NCI-H2196 treated with DMSO at 0.1 percent for 48 hours (cell line): ENCODE measurements around the gene FLYWCH2.

Experiments
- DNase-seq: peaks from one replicate; lab custom pipeline; 2025; ENCODE audit not compliant: unreplicated experiment; lab: John Stamatoyannopoulos, UW

Gene FLYWCH2

GRCh38 chr16:2882650-2883457, at the start of gene FLYWCH2:
Gene FLYWCH2, plus strand, starts transcription at chr16:2883215. Its CDS starts 13,235 bp downstream, at chr16:2896450.
- peak; percentile 97 for DNase-seq

GRCh38 chr16:2833776-2834175, 49.2 kb upstream of the FLYWCH2 start:
- no peak for DNase-seq

GRCh38 chr16:2834968-2835367, 48.0 kb upstream of the FLYWCH2 start:
- no peak for DNase-seq

- no peak for DNase-seq
Measured at GRCh38 chr16:2835638-2836493, 47.1 kb upstream of the FLYWCH2 start.

GRCh38 chr16:2836646-2837508, 46.1 kb upstream of the FLYWCH2 start:
- DNase-seq: no peak

- no peak for DNase-seq
Measured at GRCh38 chr16:2838928-2839327, 44.1 kb upstream of the FLYWCH2 start.

GRCh38 chr16:2839650-2840450, 43.2 kb upstream of the FLYWCH2 start:
- no peak for DNase-seq

- no peak for DNase-seq
Measured at GRCh38 chr16:2840914-2841313, 42.1 kb upstream of the FLYWCH2 start.

- no peak for DNase-seq
Measured at GRCh38 chr16:2841606-2842339, 41.2 kb upstream of the FLYWCH2 start.

GRCh38 chr16:2842340-2843000, 40.5 kb upstream of the FLYWCH2 start:
- DNase-seq: no peak

GRCh38 chr16:2843526-2843925, 39.5 kb upstream of the FLYWCH2 start:
- DNase-seq: no peak

- no peak for DNase-seq
Measured at GRCh38 chr16:2845116-2845515, 37.9 kb upstream of the FLYWCH2 start.

GRCh38 chr16:2846511-2847310, 36.3 kb upstream of the FLYWCH2 start:
- no peak for DNase-seq

GRCh38 chr16:2848933-2849725, 33.9 kb upstream of the FLYWCH2 start:
- no peak for DNase-seq

- no peak for DNase-seq
Measured at GRCh38 chr16:2852003-2852730, 30.8 kb upstream of the FLYWCH2 start.

GRCh38 chr16:2852731-2853507, 30.1 kb upstream of the FLYWCH2 start:
- no peak for DNase-seq
